Skeletal muscle satellite cell (primary cell): ENCODE measurements around the gene IPO11.
"Not testable (repeated sequence)": the region's sequence is repeated elsewhere in the genome, so short reads cannot be mapped to it uniquely, and the experiment has no call there.

Source experiments
- H3K27me3 ChIP-seq: 2 replicates; pipeline ENCODE4 v1.7.0; 2013; ENCODE audit warnings: low read length; ENCODE audit not compliant: control insufficient read depth, insufficient read depth
- H3K36me3 ChIP-seq: 2 replicates; pipeline ENCODE4 v1.7.0; 2013; ENCODE audit warnings: mild to moderate bottlenecking, control low read depth, low read length; ENCODE audit not compliant: insufficient read depth
- H3K4me1 ChIP-seq: 2 replicates; pipeline ENCODE4 v1.7.0; 2013; ENCODE audit warnings: low read length; ENCODE audit not compliant: control insufficient read depth, insufficient read depth
- H3K4me2 ChIP-seq: 2 replicates; pipeline ENCODE4 v1.7.0; 2013; ENCODE audit warnings: mild to moderate bottlenecking, low read length
- H3K4me3 ChIP-seq: 2 replicates; pipeline ENCODE4 v1.7.0; 2013; ENCODE audit warnings: low read length
- H3K9ac ChIP-seq: 2 replicates; pipeline ENCODE4 v1.7.0; 2013; ENCODE audit warnings: mild to moderate bottlenecking, low read depth, low read length, moderate library complexity
- H3K9me3 ChIP-seq: replicated peaks from 2 replicates; pipeline ENCODE4 v1.7.0; 2013; ENCODE audit warnings: mild to moderate bottlenecking, control low read depth, low read length

Gene IPO11

GRCh38 chr5:62494772-62495171 lies 82.2 kb downstream of the IPO11 start:
- Histone ChIP-seq H3K27me3 (no peaks in the 10 kb centered on the region), H3K36me3 (peaks cover 15% of the 10 kb centered on the region), H3K4me1 (no peaks in the 10 kb centered on the region), H3K4me3 (no peak overlapping the region), H3K4me2 (no peak overlapping the region), H3K9me3 (no peaks in the 10 kb centered on the region), H3K9ac (no peak overlapping the region)

GRCh38 chr5:62496876-62497275 lies 84.3 kb downstream of the IPO11 start:
- Histone ChIP-seq H3K4me1 (no peaks in the 10 kb centered on the region), H3K4me3 (no peak overlapping the region), H3K9ac (no peak overlapping the region), H3K36me3 (peaks cover 14% of the 10 kb centered on the region), H3K9me3 (no peaks in the 10 kb centered on the region), H3K4me2 (no peak overlapping the region), H3K27me3 (no peaks in the 10 kb centered on the region)

- Histone ChIP-seq H3K4me2 (no peak overlapping the region), H3K36me3 (peaks cover 11% of the 10 kb centered on the region), H3K9ac (no peak overlapping the region), H3K4me1 (no peaks in the 10 kb centered on the region), H3K27me3 (no peaks in the 10 kb centered on the region), H3K9me3 (no peaks in the 10 kb centered on the region), H3K4me3 (no peak overlapping the region)
Measured at GRCh38 chr5:62498961-62499360, 86.4 kb downstream of the IPO11 start.

GRCh38 chr5:62499756-62500155 lies 87.2 kb downstream of the IPO11 start:
- Histone ChIP-seq H3K4me1 (no peaks in the 10 kb centered on the region), H3K4me3 (no peak overlapping the region), H3K9ac (no peak overlapping the region), H3K9me3 (no peaks in the 10 kb centered on the region), H3K4me2 (no peak overlapping the region), H3K27me3 (no peaks in the 10 kb centered on the region), H3K36me3 (peaks cover 10% of the 10 kb centered on the region)

- no peak overlapping the region for H3K9ac ChIP-seq
- H3K36me3 ChIP-seq = peaks cover 4% of the 10 kb centered on the region
- no peaks in the 10 kb centered on the region for H3K27me3 ChIP-seq
- no peaks in the 10 kb centered on the region for H3K9me3 ChIP-seq
- H3K4me2 ChIP-seq = no peak overlapping the region
- no peak overlapping the region for H3K4me3 ChIP-seq
- peaks cover 6% of the 10 kb centered on the region for H3K4me1 ChIP-seq
Measured at GRCh38 chr5:62502456-62503101, 90.0 kb downstream of the IPO11 start.

- no peaks in the 10 kb centered on the region for H3K27me3 ChIP-seq
- H3K9ac ChIP-seq = no peak overlapping the region
- no peak overlapping the region for H3K4me3 ChIP-seq
- H3K4me1 ChIP-seq = peaks cover 6% of the 10 kb centered on the region
- no peaks in the 10 kb centered on the region for H3K9me3 ChIP-seq
- H3K4me2 ChIP-seq = no peak overlapping the region
- H3K36me3 ChIP-seq = peaks cover under 1% of the 10 kb centered on the region
Measured at GRCh38 chr5:62504129-62504528, 91.6 kb downstream of the IPO11 start.

- Histone ChIP-seq H3K4me1 (peaks cover 6% of the 10 kb centered on the region), H3K4me3 (no peak overlapping the region), H3K4me2 (no peak overlapping the region), H3K9ac (no peak overlapping the region), H3K27me3 (no peaks in the 10 kb centered on the region), H3K36me3 (no peaks in the 10 kb centered on the region), H3K9me3 (no peaks in the 10 kb centered on the region)
Measured at GRCh38 chr5:62506659-62507460, 94.3 kb downstream of the IPO11 start.

GRCh38 chr5:62508760-62509159 lies 96.2 kb downstream of the IPO11 start:
- not testable (repeated sequence) for H3K27me3 ChIP-seq, H3K36me3 ChIP-seq, H3K9ac ChIP-seq, H3K4me3 ChIP-seq, H3K4me1 ChIP-seq, H3K4me2 ChIP-seq, H3K9me3 ChIP-seq

GRCh38 chr5:62509806-62510205 lies 97.2 kb downstream of the IPO11 start:
- Histone ChIP-seq H3K4me3 (no peak overlapping the region), H3K9me3 (no peaks in the 10 kb centered on the region), H3K27me3 (no peaks in the 10 kb centered on the region), H3K36me3 (no peaks in the 10 kb centered on the region), H3K9ac (no peak overlapping the region), H3K4me1 (peaks cover 6% of the 10 kb centered on the region), H3K4me2 (no peak overlapping the region)

- H3K9me3 ChIP-seq, H3K4me1 ChIP-seq, H3K27me3 ChIP-seq, H3K36me3 ChIP-seq, H3K4me3 ChIP-seq, H3K9ac ChIP-seq, H3K4me2 ChIP-seq: not testable (repeated sequence)
Measured at GRCh38 chr5:62513085-62513484, 100.5 kb downstream of the IPO11 start.

- Histone ChIP-seq H3K4me2 (no peak overlapping the region), H3K4me3 (no peak overlapping the region), H3K9me3 (no peaks in the 10 kb centered on the region), H3K36me3 (peaks cover 5% of the 10 kb centered on the region), H3K27me3 (no peaks in the 10 kb centered on the region), H3K4me1 (no peaks in the 10 kb centered on the region), H3K9ac (no peak overlapping the region)
Measured at GRCh38 chr5:62514510-62515119, 102.1 kb downstream of the IPO11 start.
